Osteocyte (in vitro differentiated cells): Measurements from ENCODE around the gene TMEM266. TPM values are rescaled to one million over a fixed set of nuclear protein-coding genes. Genes with fewer than 3 reads are reported as not detected.

Experiments used
- DNase-seq: peaks from one replicate; pipeline ENCODE4 v3.0.0; 2021; ENCODE audit warnings: mixed read lengths; ENCODE audit not compliant: unreplicated experiment; ENCODE audit errors: extremely low spot score
- H3K27ac Mint-ChIP-seq: one replicate; pipeline ENCODE4 v1.8.0; 2021; ENCODE audit warnings: mild to moderate bottlenecking, mixed read lengths; ENCODE audit not compliant: unreplicated experiment
- H3K27me3 Mint-ChIP-seq: one replicate; pipeline ENCODE4 v1.8.0; 2021; ENCODE audit warnings: mixed read lengths; ENCODE audit not compliant: unreplicated experiment
- H3K36me3 Mint-ChIP-seq: one replicate; pipeline ENCODE4 v1.8.0; 2021; ENCODE audit warnings: mixed read lengths; ENCODE audit not compliant: unreplicated experiment
- H3K4me1 Mint-ChIP-seq: one replicate; pipeline ENCODE4 v1.8.0; 2021; ENCODE audit warnings: mixed read lengths; ENCODE audit not compliant: unreplicated experiment
- H3K4me3 Mint-ChIP-seq: one replicate; pipeline ENCODE4 v1.8.0; 2021; ENCODE audit warnings: mild to moderate bottlenecking, moderate library complexity, mixed read lengths; ENCODE audit not compliant: unreplicated experiment
- H3K9me3 Mint-ChIP-seq: one replicate; pipeline ENCODE4 v1.8.0; 2021; ENCODE audit warnings: mixed read lengths; ENCODE audit not compliant: unreplicated experiment
- total RNA-seq: library from RNA; stranded (reverse); gene quantifications from 2 replicates; pipeline ENCODE4 v1.2.1, GENCODE V29; 2021
- TF ChIP-seq, protein P1 (sequence below): fragments of 200-600 bp; sonication (generic); IDR thresholded peaks from 2 replicates; pipeline ENCODE4 v1.5.0; 2021; ENCODE audit warnings: antibody characterized with exemption, mild to moderate bottlenecking, moderate library complexity

The TMEM266 gene
- total RNA-seq, 1 donor from 2014 or later, result not detected

DNA sequence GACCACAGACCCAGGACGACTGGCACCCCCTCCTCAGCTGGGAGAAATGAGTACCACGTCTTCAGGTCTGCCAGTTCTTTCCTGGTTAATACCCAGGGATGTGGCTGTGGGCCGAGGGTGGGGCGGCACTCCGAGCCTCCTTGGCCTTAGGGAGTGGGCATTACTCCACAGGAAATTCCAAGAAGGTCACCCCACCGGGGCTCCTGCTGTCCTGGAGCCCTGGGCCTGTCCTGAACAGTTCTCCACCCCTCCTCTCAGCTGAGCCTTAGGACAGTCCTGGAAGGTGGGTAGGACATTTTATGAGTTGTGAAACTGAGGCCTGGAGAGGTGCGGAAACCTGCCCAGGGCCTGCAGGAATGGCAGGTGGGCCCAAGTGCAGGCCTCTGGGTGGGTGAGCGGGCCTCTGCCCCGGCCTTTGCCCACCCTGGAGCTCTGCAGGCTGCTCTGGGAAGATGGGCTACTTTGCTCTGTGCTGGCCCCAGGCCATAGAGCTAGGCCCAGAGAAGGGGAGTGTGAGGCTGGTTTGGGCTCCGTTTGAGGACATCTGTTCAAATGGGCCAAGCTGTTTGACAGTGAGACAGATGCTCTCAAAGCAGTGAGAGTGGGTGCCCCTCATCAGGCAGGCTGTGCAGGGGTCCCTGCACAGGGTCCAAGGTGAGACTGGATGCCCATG is 103.1 kb downstream of the TMEM266 start:
- TF ChIP-seq, protein P1, sequence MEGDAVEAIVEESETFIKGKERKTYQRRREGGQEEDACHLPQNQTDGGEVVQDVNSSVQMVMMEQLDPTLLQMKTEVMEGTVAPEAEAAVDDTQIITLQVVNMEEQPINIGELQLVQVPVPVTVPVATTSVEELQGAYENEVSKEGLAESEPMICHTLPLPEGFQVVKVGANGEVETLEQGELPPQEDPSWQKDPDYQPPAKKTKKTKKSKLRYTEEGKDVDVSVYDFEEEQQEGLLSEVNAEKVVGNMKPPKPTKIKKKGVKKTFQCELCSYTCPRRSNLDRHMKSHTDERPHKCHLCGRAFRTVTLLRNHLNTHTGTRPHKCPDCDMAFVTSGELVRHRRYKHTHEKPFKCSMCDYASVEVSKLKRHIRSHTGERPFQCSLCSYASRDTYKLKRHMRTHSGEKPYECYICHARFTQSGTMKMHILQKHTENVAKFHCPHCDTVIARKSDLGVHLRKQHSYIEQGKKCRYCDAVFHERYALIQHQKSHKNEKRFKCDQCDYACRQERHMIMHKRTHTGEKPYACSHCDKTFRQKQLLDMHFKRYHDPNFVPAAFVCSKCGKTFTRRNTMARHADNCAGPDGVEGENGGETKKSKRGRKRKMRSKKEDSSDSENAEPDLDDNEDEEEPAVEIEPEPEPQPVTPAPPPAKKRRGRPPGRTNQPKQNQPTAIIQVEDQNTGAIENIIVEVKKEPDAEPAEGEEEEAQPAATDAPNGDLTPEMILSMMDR, result no peak
- DNase-seq, result no peak
- Mint-ChIP-seq H3K27ac (no peak overlapping the region), H3K9me3 (no peaks in the 10 kb centered on the region), H3K36me3 (no peaks in the 10 kb centered on the region), H3K4me1 (peaks cover 33% of the 10 kb centered on the region), H3K27me3 (no peaks in the 10 kb centered on the region), H3K4me3 (no peak overlapping the region)

DNA sequence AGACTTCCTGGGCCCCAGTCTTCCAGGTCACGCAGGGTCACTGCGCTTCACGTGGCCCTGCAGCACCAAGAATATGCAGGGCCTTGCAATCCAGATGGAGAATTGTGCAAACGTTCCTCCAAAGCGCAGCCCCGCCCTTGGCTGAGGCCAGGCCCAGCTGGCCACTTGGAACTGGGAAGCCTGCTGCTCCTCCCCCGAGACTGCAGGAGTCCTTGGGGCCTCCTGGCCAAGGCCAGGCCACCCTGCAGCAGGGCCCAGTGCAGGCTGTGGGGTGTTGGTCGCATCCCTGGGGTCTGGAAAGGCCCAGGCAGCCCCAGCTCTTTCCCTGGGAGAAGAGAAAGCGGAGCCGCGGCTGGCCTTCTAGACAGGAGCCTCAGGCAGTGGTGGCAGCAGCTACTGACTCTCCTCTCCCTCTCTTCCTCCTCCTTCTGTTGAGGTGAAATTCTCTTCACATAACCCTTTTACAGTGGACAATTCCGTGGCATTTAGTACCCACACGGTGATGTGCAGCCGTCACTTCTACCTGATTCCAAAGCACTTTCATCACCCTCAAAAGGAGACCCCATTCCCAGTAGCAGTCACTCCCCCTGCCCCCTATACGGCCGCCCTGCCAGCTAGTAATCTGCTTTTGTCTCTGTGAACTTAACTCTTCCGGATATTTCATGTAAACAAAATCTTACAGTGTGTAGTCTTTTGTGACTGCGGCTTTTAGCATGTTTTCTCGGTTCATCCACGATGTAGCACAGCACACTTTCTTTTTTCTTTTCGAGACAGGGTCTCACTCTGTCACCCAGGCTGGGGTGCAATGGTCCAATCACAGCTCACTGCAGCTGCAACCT is 103.9 kb downstream of the TMEM266 start:
- no peaks in the 10 kb centered on the region for H3K9me3 Mint-ChIP-seq
- TF ChIP-seq, protein P1, result no peak
- no peak overlapping the region for H3K27ac Mint-ChIP-seq
- H3K36me3 Mint-ChIP-seq, result no peaks in the 10 kb centered on the region
- no peak for DNase-seq
- no peak overlapping the region for H3K4me3 Mint-ChIP-seq
- H3K27me3 Mint-ChIP-seq, result no peaks in the 10 kb centered on the region
- peaks cover 35% of the 10 kb centered on the region for H3K4me1 Mint-ChIP-seq

DNA sequence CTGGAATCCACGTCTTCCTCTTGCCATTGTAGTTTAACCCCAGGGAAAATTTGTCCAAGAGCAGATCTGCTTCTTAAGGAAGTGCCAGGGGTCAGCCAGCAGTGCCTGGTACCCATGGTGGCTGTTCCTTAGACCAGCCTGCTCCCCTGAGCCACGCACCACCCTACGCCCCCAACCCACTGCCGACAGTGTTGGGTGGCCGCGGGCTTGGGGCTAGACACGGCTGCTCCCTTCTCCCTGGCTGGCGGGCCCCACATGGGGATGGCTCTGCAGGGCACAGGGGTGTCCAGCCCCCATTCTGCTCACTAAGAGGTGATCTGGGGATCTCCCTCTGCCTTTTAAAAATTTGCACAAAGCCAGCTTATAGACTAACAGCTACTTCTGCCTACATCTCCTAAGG is 104.8 kb downstream of the TMEM266 start:
- Mint-ChIP-seq H3K36me3 (no peaks in the 10 kb centered on the region), H3K4me3 (no peak overlapping the region), H3K27ac (no peak overlapping the region), H3K4me1 (peaks cover 43% of the 10 kb centered on the region), H3K9me3 (no peaks in the 10 kb centered on the region), H3K27me3 (no peaks in the 10 kb centered on the region)
- TF ChIP-seq, protein P1, result no peak
- no peak for DNase-seq

DNA sequence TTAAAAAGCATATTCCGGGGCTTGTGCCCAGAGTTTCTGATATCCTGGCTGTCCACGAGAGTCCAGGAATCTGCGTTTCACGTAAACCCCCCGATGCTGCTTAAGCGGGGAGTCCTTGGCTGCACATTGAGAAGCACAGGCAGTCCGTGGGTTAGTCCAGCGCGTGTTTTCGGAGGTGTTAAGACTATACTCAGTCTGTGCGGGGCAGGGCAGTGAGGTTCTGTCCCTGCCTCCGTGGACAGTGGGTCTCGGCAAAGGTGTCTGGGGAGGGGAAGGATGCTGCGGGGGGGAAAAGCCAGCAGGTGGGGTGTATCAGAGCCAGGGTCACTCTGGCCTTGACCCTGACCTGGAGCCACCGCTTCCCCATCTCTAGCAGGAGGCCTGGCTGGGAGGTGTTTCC is 106.2 kb downstream of the TMEM266 start:
- Mint-ChIP-seq H3K36me3 (no peaks in the 10 kb centered on the region), H3K27ac (no peak overlapping the region), H3K27me3 (no peaks in the 10 kb centered on the region), H3K4me1 (peaks cover 41% of the 10 kb centered on the region), H3K9me3 (no peaks in the 10 kb centered on the region), H3K4me3 (no peak overlapping the region)
- TF ChIP-seq, protein P1, result no peak
- no peak for DNase-seq
